ENCODE results near the gene SHROOM3.

GRCh38 chr4:76442807-76443206 lies 7.8 kb downstream of the SHROOM3 start:
- TF ChIP-seq, protein P1, sequence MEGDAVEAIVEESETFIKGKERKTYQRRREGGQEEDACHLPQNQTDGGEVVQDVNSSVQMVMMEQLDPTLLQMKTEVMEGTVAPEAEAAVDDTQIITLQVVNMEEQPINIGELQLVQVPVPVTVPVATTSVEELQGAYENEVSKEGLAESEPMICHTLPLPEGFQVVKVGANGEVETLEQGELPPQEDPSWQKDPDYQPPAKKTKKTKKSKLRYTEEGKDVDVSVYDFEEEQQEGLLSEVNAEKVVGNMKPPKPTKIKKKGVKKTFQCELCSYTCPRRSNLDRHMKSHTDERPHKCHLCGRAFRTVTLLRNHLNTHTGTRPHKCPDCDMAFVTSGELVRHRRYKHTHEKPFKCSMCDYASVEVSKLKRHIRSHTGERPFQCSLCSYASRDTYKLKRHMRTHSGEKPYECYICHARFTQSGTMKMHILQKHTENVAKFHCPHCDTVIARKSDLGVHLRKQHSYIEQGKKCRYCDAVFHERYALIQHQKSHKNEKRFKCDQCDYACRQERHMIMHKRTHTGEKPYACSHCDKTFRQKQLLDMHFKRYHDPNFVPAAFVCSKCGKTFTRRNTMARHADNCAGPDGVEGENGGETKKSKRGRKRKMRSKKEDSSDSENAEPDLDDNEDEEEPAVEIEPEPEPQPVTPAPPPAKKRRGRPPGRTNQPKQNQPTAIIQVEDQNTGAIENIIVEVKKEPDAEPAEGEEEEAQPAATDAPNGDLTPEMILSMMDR (IDR thresholded peaks at IDR 0.05; ENCODE audit: insufficient read depth, low read length, poor library complexity, severe bottlenecking), result no peak
- no peak for TF ChIP-seq EZH2phosphoT487 (conservative IDR thresholded peaks at IDR 0.05; ENCODE audit: low read length)
